GM10266 (cell line): ENCODE data around the gene SLC2A5.

Experiments used
- DNase-seq: peaks from one replicate; pipeline ENCODE4 v3.0.0; 2012; ENCODE audit errors: extremely low spot score
- TF ChIP-seq, protein P1 (sequence below): IDR thresholded peaks from 2 replicates; pipeline ENCODE4 v1.5.1; 2012; ENCODE audit warnings: mild to moderate bottlenecking, low read depth; ENCODE audit not compliant: control insufficient read depth, insufficient read depth; ENCODE audit errors: missing control alignments

Gene SLC2A5

DNA sequence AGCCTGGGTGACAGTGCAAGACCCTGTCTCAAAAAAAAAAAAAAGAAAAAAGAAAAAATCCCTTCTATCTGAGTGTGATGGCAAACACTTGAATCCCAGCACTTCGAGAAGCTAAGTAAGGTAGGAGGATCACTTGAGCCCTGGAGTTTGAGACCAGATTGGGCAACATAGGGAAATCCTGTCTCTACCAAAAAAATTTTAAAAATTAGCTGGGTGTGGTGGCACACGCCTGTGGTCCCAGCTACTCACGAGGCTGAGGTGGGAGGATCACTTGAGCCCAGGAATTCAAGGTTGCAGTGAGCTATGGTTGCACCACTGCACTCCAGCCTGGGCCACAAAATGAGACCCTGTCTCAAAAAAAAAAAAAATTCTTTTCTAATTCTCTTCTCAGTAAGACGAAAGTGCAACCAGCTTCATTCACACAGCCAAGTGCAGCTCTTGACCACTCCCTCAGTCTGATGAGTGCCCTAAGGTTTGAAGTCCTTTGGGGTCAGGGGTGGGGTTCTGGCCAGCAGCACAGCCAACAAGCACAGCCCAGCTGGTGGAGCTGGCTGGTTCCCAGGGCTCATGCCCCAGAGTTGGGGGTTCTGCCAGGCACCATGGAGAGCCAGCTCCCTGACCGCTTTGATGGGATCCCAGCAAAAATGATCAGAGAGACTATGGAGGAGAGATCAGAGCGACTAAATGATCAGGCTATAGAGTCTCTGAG is 8.0 kb downstream of the SLC2A5 start:
- TF ChIP-seq, protein P1, sequence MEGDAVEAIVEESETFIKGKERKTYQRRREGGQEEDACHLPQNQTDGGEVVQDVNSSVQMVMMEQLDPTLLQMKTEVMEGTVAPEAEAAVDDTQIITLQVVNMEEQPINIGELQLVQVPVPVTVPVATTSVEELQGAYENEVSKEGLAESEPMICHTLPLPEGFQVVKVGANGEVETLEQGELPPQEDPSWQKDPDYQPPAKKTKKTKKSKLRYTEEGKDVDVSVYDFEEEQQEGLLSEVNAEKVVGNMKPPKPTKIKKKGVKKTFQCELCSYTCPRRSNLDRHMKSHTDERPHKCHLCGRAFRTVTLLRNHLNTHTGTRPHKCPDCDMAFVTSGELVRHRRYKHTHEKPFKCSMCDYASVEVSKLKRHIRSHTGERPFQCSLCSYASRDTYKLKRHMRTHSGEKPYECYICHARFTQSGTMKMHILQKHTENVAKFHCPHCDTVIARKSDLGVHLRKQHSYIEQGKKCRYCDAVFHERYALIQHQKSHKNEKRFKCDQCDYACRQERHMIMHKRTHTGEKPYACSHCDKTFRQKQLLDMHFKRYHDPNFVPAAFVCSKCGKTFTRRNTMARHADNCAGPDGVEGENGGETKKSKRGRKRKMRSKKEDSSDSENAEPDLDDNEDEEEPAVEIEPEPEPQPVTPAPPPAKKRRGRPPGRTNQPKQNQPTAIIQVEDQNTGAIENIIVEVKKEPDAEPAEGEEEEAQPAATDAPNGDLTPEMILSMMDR = no peak
- no peak for DNase-seq

DNA sequence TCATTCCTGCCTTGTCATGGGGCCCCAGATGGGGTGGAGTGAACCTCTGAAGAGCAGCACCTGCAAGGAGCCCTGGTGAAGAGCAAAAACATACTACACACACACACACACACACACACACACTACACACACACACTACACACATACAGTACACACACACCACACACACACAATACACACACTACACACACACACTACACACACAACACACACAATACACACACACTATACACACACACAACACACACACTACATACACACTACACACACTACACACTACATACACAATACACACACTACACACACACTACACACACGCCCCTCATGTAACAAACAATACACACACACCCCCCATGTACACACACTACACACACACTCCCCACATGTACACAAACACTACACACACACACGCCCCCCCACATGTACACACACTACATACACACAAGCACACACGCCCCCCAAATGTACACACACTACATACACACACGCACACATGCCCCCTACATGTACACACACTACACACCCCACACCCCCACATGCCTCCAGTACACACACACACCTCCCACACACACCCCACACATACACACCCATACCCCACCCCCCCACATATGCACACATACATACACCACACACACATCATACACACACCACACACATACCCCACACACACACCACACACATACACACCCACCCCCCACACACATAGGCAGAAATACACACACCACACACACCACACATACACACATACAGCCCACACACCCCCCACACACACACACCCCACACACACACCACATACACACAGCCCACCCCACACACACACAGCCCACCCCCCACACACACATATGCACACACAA is 9.3 kb downstream of the SLC2A5 start:
- TF ChIP-seq, protein P1 = no peak
- DNase-seq = no peak

DNA sequence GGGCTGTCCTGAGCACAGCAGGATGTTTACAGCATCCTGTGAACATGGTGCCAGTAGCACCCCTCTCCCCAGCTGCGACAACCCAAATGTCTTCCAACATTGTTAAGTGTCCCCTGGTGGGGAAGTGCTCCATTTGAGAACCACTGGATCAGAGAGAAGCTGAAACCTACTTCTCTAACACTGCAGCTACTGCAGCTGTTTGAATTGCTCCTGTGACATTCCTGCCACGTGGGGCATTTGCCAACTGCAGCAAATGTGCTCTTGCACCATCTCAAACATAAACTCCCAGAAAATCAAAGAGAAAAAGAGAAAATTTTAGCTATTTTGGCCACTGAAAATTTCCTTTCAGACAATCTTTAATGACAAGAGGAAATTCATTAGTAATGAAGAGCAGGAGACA is 11.0 kb downstream of the SLC2A5 start:
- DNase-seq = no peak
- TF ChIP-seq, protein P1 = no peak

DNA sequence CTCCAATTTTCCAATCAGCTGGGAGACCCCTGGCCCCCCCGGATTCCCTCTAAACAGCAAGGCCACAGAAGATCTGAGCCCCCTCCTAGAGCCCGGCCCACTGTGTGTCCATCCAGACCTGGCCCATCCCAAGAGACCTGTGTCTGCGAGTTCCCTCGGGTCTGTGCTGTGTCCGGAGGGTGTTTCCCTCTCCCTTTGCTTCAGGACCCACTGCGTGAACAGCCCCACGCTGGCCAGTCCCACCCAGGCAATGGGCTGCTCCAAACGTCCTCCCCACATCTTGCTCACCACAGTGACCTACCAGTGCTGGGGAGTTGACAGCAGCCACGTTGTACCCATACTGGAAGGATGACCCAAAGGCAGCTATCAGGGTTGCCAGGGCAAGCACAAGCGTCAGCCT is 11.6 kb downstream of the SLC2A5 start:
- DNase-seq = no peak
- TF ChIP-seq, protein P1 = no peak

DNA sequence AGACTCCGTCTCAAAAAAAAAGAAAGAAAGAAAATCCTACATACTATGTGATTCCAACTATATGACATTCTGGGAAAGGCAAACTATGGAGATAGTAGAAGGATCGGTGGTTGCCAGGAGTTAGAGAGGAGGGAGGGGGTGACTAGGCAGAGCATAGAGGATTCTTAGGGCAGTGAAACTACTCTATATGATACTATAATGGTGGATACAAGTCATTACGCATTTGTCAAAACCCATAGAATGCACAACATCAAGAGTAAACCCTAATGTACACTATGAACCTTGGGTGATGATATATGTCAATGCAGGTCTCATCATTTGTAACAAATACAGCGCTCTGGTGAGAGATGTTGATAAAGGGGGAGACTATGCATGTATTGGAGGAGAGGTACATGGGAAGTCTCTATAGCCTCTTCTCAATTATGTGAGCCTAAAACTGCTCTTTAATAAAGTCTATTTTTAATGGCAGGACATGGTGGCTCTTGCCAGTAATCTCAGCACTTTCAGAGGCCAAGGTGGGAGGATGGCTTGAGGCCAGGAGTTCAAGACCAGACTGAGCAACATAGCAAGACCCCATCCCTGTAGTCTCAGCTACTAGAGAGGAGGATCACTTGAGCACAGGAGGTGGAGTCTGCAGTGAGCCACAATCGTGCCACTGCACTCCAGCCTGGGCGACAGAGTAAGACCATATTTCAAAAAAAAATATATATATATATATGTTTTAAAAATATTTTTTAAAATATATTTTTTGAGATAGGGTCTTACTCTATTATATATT is 17.0 kb downstream of the SLC2A5 start:
- DNase-seq = no peak
- TF ChIP-seq, protein P1 = no peak

DNA sequence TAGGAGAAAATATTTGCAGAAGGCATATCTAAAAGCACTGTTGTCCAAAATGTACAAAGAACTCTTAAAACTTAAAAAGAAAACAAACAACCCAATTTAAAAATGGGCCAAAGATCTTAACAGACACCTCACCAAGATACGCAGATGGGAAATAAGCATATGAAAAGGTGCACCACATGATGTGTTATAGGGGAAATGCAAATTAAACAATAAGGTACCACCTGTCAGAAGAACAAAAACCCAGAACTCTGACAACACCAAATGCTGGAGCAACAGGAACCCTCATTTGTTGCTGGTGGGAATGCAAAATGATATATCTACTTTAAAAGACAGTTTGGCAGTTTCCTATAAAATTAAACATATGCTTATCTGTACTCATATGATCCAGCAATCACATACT is 18.1 kb downstream of the SLC2A5 start:
- TF ChIP-seq, protein P1 = no peak
- no peak for DNase-seq

DNA sequence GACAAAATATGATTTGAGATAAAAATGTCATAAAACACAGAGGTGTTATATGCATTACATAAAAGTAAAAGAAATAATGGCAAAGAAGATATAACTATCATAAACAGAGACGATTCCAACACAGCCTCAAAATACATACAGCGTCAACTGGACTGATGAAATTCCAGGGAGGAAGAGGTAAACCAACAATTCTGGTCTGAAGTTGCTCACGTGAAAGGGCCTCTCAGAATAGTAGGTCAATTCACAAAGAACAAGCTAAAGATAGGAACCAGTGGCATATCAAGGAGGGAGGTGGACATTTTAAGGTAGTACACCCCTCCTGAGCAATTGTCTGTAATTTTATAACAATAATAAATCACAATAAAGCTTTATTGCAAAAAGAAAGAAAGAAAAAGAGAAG is 18.6 kb downstream of the SLC2A5 start:
- TF ChIP-seq, protein P1 = no peak
- no peak for DNase-seq
